GM12878 (cell line): ENCODE results near the gene TOGARAM1.

ENCODE experiments used
- BACH1 ChIP-seq: fragments of 450-650 bp; IDR thresholded peaks from 2 replicates; pipeline ENCODE4 v1.6.1; 2017; ENCODE audit warnings: mild to moderate bottlenecking, borderline replicate concordance
- STAT1 ChIP-seq: fragments of 450-650 bp; conservative IDR thresholded peaks from 2 replicates; pipeline ENCODE4 v1.6.1; 2014; ENCODE audit warnings: antibody characterized with exemption, mild to moderate bottlenecking

DNA sequence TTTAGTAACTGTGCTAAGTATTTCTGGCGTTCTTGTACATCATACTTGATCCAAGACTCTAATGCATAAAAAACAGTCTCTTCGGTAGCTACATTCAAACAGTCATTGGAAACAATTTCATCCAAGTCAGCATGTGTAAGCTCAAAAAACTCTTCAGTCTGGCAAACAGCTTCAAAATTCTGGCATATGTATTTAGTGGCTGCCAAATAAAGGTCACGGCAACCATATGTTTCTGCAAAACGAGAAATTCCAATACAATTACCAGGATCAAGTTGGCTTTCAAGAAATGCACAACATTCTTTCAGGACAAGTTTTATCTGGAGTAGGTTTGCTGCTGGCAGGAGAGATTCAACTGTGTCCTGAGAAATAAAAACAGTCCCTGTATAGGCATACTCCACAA, 16.7 kb upstream of the TOGARAM1 start:
- TF ChIP-seq STAT1 = no peak
- TF ChIP-seq BACH1 = no peak
